ENCODE data around the gene KIAA1586.
A peak's percentile ranks its signal among the peaks of the same experiment; 100 is the strongest.
"Not testable (repeated sequence)": the region's sequence is repeated elsewhere in the genome, so short reads cannot be mapped to it uniquely, and the experiment has no call there.

KIAA1586 gene

DNA sequence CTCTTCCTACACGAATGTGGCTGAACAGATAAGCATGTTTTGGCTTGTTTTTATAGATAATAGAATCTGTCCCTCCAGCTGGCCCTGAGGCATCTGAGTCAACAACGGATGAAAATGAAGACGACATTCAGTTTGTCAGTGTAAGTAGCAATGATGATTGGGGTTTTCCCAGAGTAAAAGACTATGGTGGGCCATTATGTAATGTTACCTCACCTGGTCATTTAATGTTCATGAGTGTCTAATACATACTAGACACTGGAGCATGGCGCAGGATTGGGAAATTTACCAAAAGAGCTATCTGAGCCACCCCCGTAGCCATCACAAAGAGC, 728 bp downstream of the KIAA1586 start:
- not testable (repeated sequence) for DNase-seq (ENCODE audit: low read depth in 2 of 2)

DNA sequence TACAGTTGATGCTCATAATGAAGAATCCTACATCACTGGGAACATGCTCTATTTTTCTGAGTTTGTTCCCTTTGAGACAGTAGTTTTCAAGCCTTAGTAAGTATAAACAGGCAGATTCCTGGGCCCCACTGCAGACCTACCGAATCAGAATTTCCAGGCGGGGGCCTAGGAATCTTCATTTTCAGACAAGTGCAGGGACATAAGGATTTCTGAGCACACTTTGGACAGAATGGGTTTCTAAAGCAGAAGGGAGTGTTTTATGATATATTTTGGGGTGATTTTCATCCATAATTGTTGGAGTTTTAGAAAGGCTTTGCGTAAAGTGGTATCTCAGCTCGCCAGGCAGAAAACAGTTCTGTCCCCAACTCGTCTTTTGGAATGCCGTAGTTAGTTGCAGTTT, 1.4 kb downstream of the KIAA1586 start:
- DNase-seq (ENCODE audit: low read depth in 2 of 2), result not testable (repeated sequence)

DNA sequence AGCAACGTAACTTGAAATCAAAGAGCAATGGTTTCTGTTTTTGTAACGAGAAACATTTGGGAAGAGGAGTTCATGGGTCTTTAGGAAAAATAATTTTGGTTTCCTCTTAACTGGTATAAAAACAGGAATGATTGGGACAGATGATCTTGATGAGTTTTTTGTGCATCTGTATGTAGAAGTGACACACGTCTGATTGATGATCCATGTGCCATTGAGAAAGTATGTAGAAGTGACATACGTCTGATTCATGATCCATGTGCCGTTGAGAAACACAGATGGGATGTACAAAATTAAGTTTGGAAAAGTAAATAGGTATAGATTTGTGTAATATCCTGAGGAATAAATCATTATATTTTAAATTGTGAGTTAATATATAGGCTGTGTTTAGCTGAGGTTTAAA, 2.1 kb downstream of the KIAA1586 start:
- no peak for DNase-seq (ENCODE audit: low read depth in 2 of 2)

DNA sequence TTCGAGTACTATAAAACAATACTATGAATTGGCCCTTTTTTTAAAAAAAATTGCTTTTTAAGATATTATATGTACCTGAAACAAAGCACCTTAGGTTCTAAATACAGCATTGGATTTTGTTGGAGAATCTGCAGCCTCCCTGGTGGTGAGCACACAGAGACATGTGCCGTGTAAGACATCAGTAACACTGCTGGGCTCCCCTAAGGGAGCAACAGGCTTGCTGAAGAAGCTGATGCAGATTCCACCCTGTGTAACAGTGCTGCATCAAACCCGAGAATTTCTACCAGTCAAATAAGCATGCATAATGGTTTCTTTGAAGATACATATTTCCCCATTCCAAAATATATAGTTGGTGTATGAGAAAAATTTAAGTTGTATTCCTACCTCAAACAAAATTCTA, 17.4 kb downstream of the KIAA1586 start:
- no peak for DNase-seq (ENCODE audit: low read depth in 2 of 2)

DNA sequence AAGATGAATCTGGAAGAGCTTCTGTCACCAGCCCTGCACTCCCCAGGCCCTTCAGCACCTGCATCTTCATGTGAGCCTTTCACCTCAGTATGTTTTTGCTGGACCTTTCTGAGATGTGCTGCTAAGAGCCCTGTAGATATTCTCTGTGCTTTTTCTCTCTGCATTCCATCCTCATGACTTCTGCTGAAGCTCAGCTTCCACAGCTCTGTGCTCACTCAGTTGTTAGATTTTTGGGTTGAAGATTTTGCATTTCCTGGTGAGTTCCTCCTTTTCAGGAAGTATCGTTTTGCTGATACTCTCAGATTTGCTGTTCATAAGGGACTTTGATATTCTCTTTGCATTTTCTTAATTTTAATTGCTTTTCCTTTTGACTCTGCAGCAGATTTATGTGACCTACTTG, 18.3 kb downstream of the KIAA1586 start:
- DNase-seq (ENCODE audit: low read depth in 2 of 2), result no peak

DNA sequence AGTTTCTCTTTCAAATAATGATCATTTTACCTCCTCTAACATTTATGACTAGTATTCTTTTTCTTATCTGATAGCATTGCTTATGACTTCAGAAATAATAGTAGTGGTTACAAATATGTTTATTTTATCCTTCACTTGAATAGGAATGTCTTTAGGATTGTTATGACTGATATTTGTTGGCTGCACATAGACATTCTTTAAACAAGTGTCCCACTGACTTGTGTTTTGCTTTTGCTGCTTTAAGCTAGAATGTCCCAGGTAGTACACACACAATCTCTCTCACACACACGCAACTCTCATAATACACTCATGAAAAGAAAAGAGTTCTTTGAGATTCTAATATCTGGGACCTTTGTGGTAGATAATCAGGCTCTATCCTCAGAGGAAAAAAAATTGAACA, 21.6 kb downstream of the KIAA1586 start:
- DNase-seq (ENCODE audit: low read depth in 2 of 2), result no peak

DNA sequence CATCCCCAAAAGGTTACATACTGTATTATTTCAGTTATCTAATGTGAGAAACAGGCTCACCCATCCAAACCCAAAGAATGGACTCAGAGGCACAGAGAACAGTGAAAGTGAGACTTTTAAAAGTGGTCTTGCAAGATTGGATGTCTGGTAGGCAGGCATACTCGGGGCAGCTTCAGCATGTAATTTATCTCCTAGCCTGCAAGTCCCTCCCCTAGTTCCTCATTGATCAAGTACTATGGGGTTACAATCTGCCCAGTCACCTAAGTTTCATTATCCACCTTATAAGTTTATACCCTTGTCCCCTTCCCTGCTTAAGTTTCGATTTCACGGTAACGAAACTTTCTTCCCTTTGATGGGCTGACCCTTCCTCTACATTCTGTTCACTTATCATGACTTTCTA, 22.7 kb downstream of the KIAA1586 start:
- no peak for DNase-seq (ENCODE audit: low read depth in 2 of 2)

DNA sequence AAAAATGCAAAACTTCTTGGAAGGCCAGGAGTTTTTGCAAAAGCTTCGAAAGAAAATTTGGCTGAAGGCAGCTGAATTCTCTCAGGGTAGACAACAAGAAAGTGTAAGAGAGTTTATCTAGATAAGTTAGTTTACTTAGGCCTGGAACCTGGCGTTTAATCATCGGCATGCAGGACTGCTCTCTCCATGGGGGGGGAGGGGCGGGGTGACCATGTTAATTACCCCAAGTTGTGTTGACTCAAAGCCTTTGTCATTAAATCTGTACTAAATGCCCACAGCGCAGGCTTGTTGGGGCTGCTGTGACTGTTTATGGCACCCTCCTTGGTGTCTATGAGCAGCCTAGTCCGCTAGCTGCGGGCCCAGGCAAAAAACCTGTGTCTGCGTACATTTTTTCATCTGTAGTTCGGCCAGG, 23.4 kb downstream of the KIAA1586 start:
- DNase-seq (ENCODE audit: low read depth in 2 of 2), result no peak

DNA sequence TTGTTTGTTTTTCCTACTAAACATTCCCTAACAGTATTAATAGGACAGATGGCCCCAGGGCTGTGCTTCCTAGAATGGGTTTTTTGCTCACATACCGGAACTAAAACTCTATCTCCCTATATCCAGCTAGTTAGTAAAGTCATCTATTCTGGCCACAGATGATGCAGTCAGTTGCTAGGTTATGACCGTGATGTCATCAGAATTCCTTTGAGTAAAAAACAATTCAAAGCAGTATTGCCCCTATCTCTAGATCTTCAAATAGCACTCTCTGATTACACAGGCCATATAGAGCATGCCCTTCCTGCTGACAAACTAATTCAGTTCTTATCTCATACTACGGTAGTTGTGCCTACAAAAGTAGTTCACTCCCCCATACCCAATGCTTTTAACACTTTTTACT, 25.6 kb downstream of the KIAA1586 start:
- no peak for DNase-seq (ENCODE audit: low read depth in 2 of 2)

DNA sequence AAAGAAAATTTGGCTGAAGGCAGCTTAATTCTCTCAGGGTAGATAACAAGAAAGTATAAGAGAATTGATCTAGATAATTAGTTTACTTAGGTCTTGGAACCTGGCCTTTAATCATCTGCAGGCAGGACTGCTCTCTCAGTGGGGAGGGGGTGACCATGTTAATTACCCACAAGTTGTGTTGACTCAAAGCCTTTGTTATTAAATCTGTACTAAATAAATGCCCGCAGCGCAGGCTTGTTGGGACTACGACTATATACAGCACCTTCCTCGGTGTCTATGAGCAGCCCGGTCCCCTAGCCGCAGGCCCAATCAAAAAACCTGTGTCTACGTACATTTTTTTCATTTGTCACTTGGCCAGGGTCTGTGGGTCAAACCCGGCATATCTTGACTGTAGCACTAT, 27.9 kb downstream of the KIAA1586 start:
- no peak for DNase-seq (ENCODE audit: low read depth in 2 of 2)

DNA sequence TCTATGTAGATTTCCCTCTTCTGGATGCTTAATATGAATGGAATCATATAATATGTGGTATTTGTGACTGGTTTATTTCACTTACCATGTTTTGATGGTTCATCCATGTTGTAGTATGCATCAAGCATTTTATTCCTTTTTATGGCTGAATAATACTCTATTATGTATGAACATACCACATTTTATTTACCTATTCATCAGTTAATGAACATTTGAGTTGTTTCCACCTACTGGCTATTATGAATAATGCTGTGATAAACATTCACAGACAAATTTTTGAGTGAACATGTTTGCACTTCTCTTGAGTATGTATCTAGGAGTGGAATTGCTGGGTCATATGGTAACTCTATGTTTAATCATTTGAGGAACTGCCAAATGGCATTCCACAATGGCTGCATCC, 28.6 kb downstream of the KIAA1586 start:
- DNase-seq (ENCODE audit: low read depth in 2 of 2), result no peak

DNA sequence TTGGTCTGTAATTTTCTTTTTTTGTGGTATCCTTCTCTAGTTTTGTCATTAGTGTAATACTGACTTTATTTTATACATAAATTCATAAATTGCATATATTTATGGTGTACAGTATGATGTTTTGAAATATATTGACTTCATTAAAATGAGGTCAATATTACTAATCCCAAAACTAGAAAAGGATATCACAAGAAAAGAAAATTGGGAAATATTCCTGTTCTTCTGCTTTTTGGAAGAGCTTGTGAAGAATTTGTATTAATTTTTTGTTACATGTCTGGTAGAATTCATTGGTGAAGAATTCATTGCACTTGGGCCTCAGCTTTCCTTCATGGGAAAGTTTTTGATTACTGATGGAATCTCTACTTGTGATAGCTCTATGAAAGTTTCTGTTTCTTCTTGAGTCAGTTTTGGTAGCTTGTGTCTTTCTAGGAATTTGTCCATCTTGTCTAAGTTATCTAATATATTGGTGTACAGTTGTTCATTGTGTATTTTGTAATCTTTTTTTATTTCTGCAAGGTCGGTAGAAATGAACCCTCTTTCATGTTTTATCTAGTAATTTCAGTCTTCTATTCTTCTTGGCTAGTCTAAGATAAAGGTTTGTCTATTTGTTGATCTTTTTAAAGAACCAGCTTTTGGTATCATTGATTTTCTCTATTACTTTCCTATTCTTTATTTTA, 32.2 kb downstream of the KIAA1586 start:
- no peak for DNase-seq (ENCODE audit: low read depth in 2 of 2)

DNA sequence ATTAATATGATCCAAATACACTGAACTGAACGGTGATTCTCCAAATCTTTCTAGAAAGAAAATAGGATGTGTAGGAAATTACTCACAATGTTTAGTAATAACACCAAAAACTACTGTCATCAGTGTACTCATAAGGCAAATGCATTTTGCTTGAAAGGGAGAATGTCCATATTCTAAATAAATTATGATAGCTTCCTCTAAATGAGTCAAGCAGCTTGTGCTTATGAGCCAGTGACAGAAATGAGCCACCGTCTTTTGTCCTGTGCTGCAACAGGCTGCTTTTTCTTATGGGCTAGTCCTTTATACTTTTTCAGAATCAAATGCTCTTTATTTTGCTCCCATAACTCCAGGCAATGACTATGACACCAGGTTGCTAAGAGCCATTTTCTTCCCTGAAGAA, 39.0 kb downstream of the KIAA1586 start:
- DNase-seq (ENCODE audit: low read depth in 2 of 2), result no peak

DNA sequence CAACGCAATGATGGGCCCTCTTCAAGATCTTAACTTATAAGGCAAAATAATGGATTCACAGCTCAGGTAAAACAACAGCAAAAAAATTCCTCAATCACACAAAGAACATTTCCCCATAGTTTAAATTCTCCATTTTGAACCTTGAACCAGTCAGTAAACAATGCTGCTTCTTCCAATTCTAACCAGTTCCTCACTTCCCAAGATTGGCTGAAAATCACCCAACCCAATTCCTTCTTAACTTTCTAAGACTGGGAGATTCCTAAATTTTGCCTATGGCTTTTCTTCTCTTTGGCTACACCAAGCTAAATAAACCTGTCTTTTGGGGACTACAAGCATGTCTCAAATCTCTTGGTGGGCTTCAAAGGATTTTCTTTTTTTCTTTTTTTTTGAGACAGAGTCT, 40.4 kb downstream of the KIAA1586 start:
- no peak for DNase-seq (ENCODE audit: low read depth in 2 of 2)

DNA sequence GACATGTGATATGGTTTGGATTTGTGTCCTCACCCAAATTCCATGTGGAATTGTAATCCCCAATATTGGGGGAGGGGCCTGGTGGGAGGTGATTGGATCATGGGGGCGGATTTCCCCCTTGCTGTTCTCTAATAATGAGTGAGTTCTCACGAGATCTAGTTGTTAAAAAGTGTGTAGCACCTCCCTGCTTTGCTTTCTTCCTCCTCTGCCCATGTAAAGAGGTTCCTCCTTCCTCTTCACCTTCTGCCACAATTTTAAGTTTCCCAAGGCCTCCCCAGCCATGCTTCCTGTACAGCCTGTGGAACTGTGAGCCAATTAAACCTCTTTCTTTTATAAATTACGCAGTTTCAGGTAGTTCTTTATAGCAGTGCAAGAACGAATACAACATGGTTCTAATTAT, 41.4 kb downstream of the KIAA1586 start:
- DNase-seq (ENCODE audit: low read depth in 2 of 2), result no peak

DNA sequence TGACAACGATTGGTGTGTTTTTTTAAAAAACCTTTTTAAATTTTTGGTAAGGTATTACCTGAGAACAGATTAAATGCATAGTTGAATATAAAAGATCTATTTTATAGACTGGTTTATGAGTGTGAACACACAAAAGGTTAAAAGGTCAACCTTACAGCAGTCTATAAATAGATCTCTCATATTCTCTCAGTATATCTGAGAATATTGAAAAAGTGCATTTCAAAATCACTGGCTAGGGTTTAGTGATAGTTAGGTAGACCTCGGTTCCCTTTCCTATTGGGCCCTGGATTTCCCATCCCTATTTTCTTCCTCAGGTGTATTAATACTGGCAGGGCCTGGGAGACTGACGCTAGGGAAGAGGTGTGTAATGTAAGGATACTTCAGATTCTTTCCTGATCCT, 42.8 kb downstream of the KIAA1586 start:
- DNase-seq (ENCODE audit: low read depth in 2 of 2), result no peak

DNA sequence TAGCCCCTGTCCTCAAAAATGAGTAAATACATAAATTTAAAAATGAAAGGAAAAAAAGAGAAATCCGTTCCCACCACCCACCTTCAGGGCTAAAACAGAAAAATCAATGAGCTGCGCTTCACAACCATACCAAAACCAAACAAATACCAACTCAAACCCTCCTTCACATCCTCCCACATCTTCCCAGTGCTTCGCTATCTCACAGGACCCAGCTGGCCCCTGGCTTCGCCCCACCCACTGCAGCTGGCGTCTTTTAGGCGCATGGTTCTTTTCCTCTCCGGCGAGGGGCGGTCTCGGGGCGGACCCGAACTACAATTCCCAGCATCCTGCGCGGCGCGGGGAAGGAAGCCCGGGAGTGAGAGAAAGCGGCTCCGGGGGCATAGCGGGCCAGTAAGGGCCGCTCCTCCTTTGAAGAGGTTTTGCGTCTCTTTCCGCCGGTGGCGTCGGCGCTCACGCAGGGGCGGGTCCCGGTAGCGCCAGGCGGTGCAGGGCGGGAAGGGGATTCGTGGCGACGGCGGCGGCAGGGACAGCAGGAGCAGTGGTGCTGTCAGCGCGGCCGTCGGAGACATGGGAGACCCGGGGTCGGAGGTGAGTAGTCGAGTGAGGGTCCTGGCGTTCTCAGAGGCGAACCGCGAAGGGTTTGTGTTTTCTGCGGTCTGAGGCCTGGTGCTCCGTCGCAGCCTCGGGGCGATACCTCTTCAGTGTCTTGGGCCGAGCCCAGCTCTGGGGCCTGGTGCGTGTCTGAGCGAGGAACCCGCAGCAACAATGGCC, 43.4 kb downstream of the KIAA1586 start, which contains the start of gene ZNF451:
TSS of gene ZNF451 (plus strand) at position 502 of the 771 bp plus-strand sequence. CDS start at position 568, 66 bp downstream.
- DNase-seq (ENCODE audit: low read depth in 2 of 2), result peak; percentile 91 to 94

DNA sequence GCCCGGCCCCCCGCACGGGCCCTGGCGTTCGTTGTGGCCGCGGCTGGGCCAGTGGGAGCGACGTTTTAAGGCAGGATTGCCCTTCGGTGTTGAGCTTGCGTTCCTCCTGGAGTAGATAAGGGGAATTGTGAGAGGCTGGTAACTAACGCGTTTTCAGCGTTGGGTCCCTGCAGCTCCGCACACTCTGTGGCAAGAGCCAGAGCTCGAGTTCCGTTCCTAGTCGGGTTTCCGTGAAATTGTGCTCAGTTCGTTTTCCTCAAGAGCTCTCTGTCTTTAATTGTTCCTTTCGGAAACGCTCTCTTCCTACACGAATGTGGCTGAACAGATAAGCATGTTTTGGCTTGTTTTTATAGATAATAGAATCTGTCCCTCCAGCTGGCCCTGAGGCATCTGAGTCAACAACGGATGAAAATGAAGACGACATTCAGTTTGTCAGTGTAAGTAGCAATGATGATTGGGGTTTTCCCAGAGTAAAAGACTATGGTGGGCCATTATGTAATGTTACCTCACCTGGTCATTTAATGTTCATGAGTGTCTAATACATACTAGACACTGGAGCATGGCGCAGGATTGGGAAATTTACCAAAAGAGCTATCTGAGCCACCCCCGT, 44.1 kb downstream of the KIAA1586 start:
- DNase-seq (ENCODE audit: low read depth in 2 of 2), result not testable (repeated sequence)

DNA sequence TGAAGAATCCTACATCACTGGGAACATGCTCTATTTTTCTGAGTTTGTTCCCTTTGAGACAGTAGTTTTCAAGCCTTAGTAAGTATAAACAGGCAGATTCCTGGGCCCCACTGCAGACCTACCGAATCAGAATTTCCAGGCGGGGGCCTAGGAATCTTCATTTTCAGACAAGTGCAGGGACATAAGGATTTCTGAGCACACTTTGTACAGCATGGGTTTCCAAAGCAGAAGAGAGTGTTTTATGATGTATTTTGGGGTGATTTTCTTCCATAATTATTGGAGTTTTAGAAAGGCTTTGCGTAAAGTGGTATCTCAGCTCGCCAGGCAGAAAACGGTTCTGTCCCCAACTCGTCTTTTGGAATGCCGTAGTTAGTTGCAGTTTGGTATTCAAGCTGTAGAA, 44.9 kb downstream of the KIAA1586 start:
- not testable (repeated sequence) for DNase-seq (ENCODE audit: low read depth in 2 of 2)

DNA sequence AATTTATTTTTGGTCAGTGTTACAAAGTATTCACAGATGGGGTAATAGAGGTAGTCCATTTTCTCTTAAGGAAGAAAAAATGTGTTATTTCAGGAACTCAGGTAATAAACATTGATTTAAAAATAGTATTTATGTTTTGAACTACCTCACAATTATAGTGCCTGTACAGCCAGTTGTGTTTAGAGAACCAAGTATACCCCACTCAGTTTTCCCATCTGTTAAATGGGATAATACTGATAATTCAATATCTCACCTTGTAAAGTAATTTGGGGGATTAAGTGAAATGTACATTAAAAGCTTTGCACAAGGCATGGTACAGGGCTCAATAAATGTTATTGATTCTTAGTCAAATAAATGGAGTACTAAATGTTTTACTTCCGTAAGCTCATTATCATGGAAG, 48.2 kb downstream of the KIAA1586 start:
- DNase-seq (ENCODE audit: low read depth in 2 of 2), result no peak

DNA sequence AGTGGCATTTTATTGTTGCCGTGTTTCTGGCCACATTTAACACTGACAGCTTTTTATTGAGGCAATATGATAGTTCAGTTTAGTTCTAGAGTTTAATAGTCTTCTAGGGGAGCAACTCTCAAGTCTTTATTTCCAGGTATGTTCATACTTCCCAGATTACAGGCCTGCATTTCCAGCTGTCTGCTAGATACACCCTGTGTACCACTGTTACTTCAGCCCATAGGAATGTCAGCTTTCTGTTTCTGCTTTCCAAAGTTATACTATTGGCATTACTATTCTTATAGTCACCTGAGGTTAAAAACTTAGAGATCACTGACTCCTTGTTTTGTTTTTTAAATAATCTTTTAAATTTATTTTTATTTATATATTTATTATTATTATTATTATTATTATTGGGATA, 51.1 kb downstream of the KIAA1586 start:
- no peak for DNase-seq (ENCODE audit: low read depth in 2 of 2)

DNA sequence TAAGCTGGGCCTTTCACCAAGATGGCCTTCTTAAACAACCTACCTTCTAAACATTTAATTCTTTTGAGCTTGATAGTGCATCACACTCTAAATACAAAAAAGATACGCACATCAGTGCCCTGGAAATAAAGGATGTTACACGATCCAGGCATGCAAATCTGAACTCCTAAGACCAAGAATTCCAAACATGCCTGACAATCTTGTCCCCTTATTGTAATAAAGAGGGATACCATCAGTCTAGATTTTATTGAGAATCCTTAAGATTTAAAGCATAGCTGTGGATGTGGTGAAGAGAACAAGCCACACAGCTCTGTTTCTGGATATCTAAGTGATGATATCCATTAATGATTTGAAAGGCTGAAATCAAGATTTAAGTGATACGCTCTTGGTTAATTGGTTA, 56.5 kb downstream of the KIAA1586 start:
- DNase-seq (ENCODE audit: low read depth in 2 of 2), result no peak

DNA sequence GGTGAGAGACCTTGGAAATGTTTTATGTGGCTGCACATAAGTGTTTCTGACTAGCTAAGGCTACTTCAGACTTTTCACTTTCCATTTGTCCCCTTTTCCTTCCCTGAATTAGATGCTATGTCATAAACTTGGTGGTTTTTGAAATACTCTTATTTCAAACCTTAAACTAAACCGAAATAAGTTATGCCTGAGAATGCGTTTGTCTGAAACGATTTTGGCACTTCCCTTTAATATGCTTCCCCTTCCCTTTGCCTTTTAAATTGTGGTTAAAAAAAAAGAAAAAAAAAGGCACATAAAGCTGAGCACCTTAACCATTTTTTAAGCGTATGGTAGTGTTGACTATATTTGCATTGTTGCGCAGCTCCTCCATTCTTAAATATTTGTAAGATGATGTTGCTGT, 57.8 kb downstream of the KIAA1586 start:
- DNase-seq (ENCODE audit: low read depth in 2 of 2), result no peak

Measured in stimulated activated CD8-positive, alpha-beta memory T cell treated with anti-CD3 and anti-CD28 coated beads, Interleukin-7, amount 100 ng/mL, for 4 hours (primary cell).